K562 (cell line): ENCODE measurements around the gene SNRPA. TPM values are rescaled to one million over a fixed set of nuclear protein-coding genes. Genes with fewer than 3 reads are reported as not detected.

Experiments
- ATAC-seq: fragments of 200-7000 bp; cut with Tn5 transposase; 3 replicates; pipeline ENCODE4 v1.9.1; 2020; ENCODE audit warnings: moderate library complexity
- BruUV-seq: library from RNA; stranded (reverse); fragments of 400-500 nt; replicated peaks from 2 replicates; lab custom pipeline; 2021; lab: Mats Ljungman, UMichigan
- CTCF ChIA-PET: fragments of 300-600 bp; formaldehyde crosslinking; extraction: SDS; loops from one replicate; lab custom pipeline; 2021; ENCODE audit warnings: low intra/inter-chr PET ratio; lab: Yijun Ruan, JAX
- POLR2A ChIA-PET: fragments of 300-600, 350-650 bp; sonication (Branson Sonifier 250); formaldehyde crosslinking; extraction: SDS; loops from one replicate; lab custom pipeline; 2021; ENCODE audit warnings: antibody characterized with exemption, inconsistent platforms; lab: Yijun Ruan, JAX
- DNase-seq, 4 experiments: peaks; one replicate each; pipeline versions ENCODE4 v3.0.0 to v3.0.0-alpha.2; 2011 to 2018; ENCODE audit warnings: low spot score in 3 of 4, mixed read lengths in 3 of 4; ENCODE audit errors: extremely low read depth in 1 of 4
- FAIRE-seq: peaks from 2 replicates; lab custom pipeline; 2011; peaks lifted over from hg19 to GRCh38; lab: Jason Lieb, UNC
- H2AFZ ChIP-seq: 2 replicates; pipeline ENCODE4 v1.6.0; 2011; ENCODE audit warnings: low read depth, low read length, control low read depth, inconsistent platforms
- H3K27ac ChIP-seq: fragments of 200-600 bp; 3 replicates; pipeline ENCODE4 v1.8.0; 2011; ENCODE audit warnings: low read depth, mild to moderate bottlenecking, control low read depth, inconsistent platforms, low read length, moderate library complexity, mixed read lengths; ENCODE audit errors: extremely low read depth
- H3K27me3 ChIP-seq, 2 experiments: fragments of 300-600 bp in 1 of 2; 2 replicates in 1 of 2; 3 replicates in 1 of 2; pipeline versions ENCODE4 v1.6.0 to v1.8.0; 2011; ENCODE audit warnings: inconsistent platforms in 2 of 2, low read length in 2 of 2, mild to moderate bottlenecking in 1 of 2, mixed read lengths in 1 of 2, moderate library complexity in 1 of 2; ENCODE audit not compliant: control insufficient read depth in 2 of 2, insufficient read depth in 2 of 2
- H3K36me3 ChIP-seq: fragments of 300-600 bp; 3 replicates; pipeline ENCODE4 v1.8.0; 2011; ENCODE audit warnings: mild to moderate bottlenecking, low read length, inconsistent platforms; ENCODE audit not compliant: control insufficient read depth, insufficient read depth
- H3K4me1 ChIP-seq, 2 experiments: fragments of 200-600 bp in 1 of 2; replicated peaks in 1 of 2; 2 replicates in 1 of 2; 3 replicates in 1 of 2; pipeline versions ENCODE4 v1.5.1 to v1.8.0; 2011; ENCODE audit warnings: inconsistent platforms in 2 of 2, low read length in 2 of 2, mild to moderate bottlenecking in 1 of 2, mixed read lengths in 1 of 2, moderate library complexity in 1 of 2; ENCODE audit not compliant: control insufficient read depth in 2 of 2, insufficient read depth in 2 of 2
- H3K4me2 ChIP-seq: 2 replicates; pipeline ENCODE4 v1.6.1; 2011; ENCODE audit warnings: low read length, control low read depth, inconsistent platforms, mixed read lengths; ENCODE audit not compliant: insufficient read depth
- H3K4me3 ChIP-seq: fragments of 200-600 bp; sonication (generic), shearing (Covaris generic); 2 replicates; pipeline ENCODE4 v1.5.1; 2016; ENCODE audit warnings: control low read depth, inconsistent platforms
- H3K79me2 ChIP-seq: fragments of 200-600 bp; 3 replicates; pipeline ENCODE4 v1.8.0; 2011; ENCODE audit warnings: low read length, inconsistent platforms; ENCODE audit not compliant: control insufficient read depth, insufficient read depth
- H3K9ac ChIP-seq, 2 experiments: 2 replicates each; pipeline versions ENCODE4 v1.6.0 to v1.6.1; 2011; ENCODE audit warnings: low read depth in 2 of 2, low read length in 2 of 2, control low read depth in 1 of 2, inconsistent platforms in 1 of 2, mild to moderate bottlenecking in 1 of 2, mixed read lengths in 1 of 2; ENCODE audit not compliant: insufficient read depth in 1 of 2
- H3K9me1 ChIP-seq: one replicate; pipeline ENCODE4 v1.6.0; 2011; ENCODE audit warnings: inconsistent platforms, mild to moderate bottlenecking, low read length, moderate library complexity; ENCODE audit not compliant: control insufficient read depth, insufficient read depth
- H3K9me3 ChIP-seq: replicated peaks from 2 replicates; pipeline ENCODE4 v1.5.1; 2011; ENCODE audit warnings: low read depth, low read length, inconsistent platforms; ENCODE audit not compliant: control insufficient read depth, insufficient read depth
- H4K20me1 ChIP-seq: replicated peaks from 2 replicates; pipeline ENCODE4 v1.6.1; 2011; ENCODE audit warnings: low read length, inconsistent platforms, mixed read lengths; ENCODE audit not compliant: control insufficient read depth, insufficient read depth
- CBFA2T2 ChIP-seq: fragments of 450-650 bp; conservative IDR thresholded peaks from 2 replicates; pipeline ENCODE4 v1.6.1; 2017; ENCODE audit warnings: mild to moderate bottlenecking
- CEBPZ ChIP-seq: fragments of 150-350 bp; IDR thresholded peaks from 2 replicates; pipeline ENCODE4 v1.6.1; 2014; ENCODE audit warnings: low read depth, mild to moderate bottlenecking, low read length, borderline replicate concordance
- CREB3 ChIP-seq: fragments of 450-650 bp; conservative IDR thresholded peaks from 2 replicates; pipeline ENCODE4 v1.6.1; 2016; ENCODE audit warnings: missing genetic modification characterization, low read depth, mild to moderate bottlenecking, missing compliant biosample characterization, moderate library complexity
- CREB3L1 ChIP-seq: fragments of 450-650 bp; IDR thresholded peaks from 2 replicates; pipeline ENCODE4 v1.6.1; 2014; ENCODE audit warnings: low read depth, mild to moderate bottlenecking, moderate library complexity, borderline replicate concordance
- MEF2A ChIP-seq: IDR thresholded peaks from 2 replicates; pipeline ENCODE4 v1.6.1; 2011; ENCODE audit warnings: low read depth, mild to moderate bottlenecking, low read length, moderate library complexity; ENCODE audit not compliant: control insufficient read depth
- PHB ChIP-seq: fragments of 250-450 bp; sonication (Bioruptor Pico); IDR thresholded peaks from 2 replicates; pipeline ENCODE4 v1.5.0; 2021
- POLR2G ChIP-seq: fragments of 200-400 bp; formaldehyde crosslinking; IDR thresholded peaks from 2 replicates; pipeline ENCODE4 v1.6.1; 2017; ENCODE audit warnings: low read depth, mild to moderate bottlenecking, antibody characterized with exemption, low read length, moderate library complexity
- RBFOX2 ChIP-seq: fragments of 200-400 bp; formaldehyde crosslinking; IDR thresholded peaks from 2 replicates; pipeline ENCODE4 v1.6.1; 2017; ENCODE audit warnings: low read depth, mild to moderate bottlenecking, low read length, moderate library complexity
- SIN3A ChIP-seq, 2 experiments: fragments of 150-350 bp in 1 of 2; IDR thresholded peaks; 2 replicates each; pipeline ENCODE4 v1.6.1; 2011 to 2016; ENCODE audit warnings: borderline replicate concordance in 2 of 2, low read depth in 2 of 2, low read length in 2 of 2, mild to moderate bottlenecking in 2 of 2, moderate library complexity in 2 of 2; ENCODE audit not compliant: control insufficient read depth in 1 of 2
- SP1 ChIP-seq: sonication (generic); formaldehyde crosslinking; IDR thresholded peaks from 2 replicates; pipeline ENCODE4 v1.8.1; 2022; ENCODE audit warnings: mild to moderate bottlenecking, missing genetic modification reagents
- ZBTB43 ChIP-seq: sonication (generic); formaldehyde crosslinking; IDR thresholded peaks from 2 replicates; pipeline ENCODE4 v1.8.0; 2023; ENCODE audit warnings: mild to moderate bottlenecking, missing genetic modification reagents
- ZNF146 ChIP-seq: IDR thresholded peaks from one replicate; pipeline ENCODE4 v1.6.1; 2018; ENCODE audit warnings: missing compliant biosample characterization; ENCODE audit not compliant: unreplicated experiment
- ZNF274 ChIP-seq: IDR thresholded peaks from 2 replicates; pipeline ENCODE4 v1.6.1; 2011; ENCODE audit warnings: low read depth, mild to moderate bottlenecking, low read length, moderate library complexity, borderline replicate concordance
- WGBS: fragments of 100-300 bp; shearing (Covaris generic); methylation state at CpG from one replicate; pipeline ENCODE4 v1.1.6; 2016; ENCODE audit warnings: low coverage, mixed read lengths; ENCODE audit not compliant: insufficient coverage; ENCODE audit errors: missing lambda C conversion rate; 5-methylcytosine and 5-hydroxymethylcytosine counted together
- in situ Hi-C: fragments of 300-500 bp; cut with MboI; formaldehyde crosslinking; loops from 4 replicates; pipeline ENCODE4 v1.15.0; 2018; ENCODE audit warnings: inconsistent platforms, mixed read lengths
- intact Hi-C: fragments of 100-400 bp; cut with micrococcal nuclease; formaldehyde crosslinking; loops from 2 replicates; pipeline ENCODE4 v1.14.2; 2022
- polyA plus RNA-seq, 8 experiments: library from polyadenylated mRNA; depleted of rRNA in 4 of 8; stranded (reverse) in 5 of 8; unstranded in 3 of 8; fragments of >200 nt; fragmentation: Nextera tagmentation in 2 of 8; fragmentation: Illumina TruSeq in 1 of 8; extraction: Ambion mirVana in 2 of 8; extraction: Trizol in 1 of 8; gene quantifications; 2 replicates each; pipeline versions ENCODE4 v1.2.1 to v1.2.3, GENCODE V29; 2011 to 2014; ENCODE audit warnings: inconsistent platforms in 1 of 8, missing spikeins in 1 of 8
- total RNA-seq, 7 experiments: library from RNA; depleted of rRNA in 6 of 7; stranded (reverse); fragments of >200 nt in 6 of 7; fragmentation: Illumina TruSeq in 2 of 7; extraction: Trizol in 2 of 7; gene quantifications; 2 replicates each; pipeline versions ENCODE4 v1.2.1 to v1.2.3, GENCODE V29; 2011 to 2021; ENCODE audit warnings: low replicate concordance in 1 of 7

The SNRPA gene
- total and polyA plus RNA-seq, 9 of the 15 experiments (the other 6 are each of a cell fraction or from before 2014, with no cell fraction given), result 16.3 to 311 (median 193) TPM

GRCh38 chr19:40739030-40739839 lies 11.8 kb upstream of the SNRPA start:
- DNase-seq (no peak), FAIRE-seq (no peak), ATAC-seq (no peak)
- no peak overlapping the region for H3K4me3 ChIP-seq
- H3K36me3 ChIP-seq, result peaks cover 50% of the 10 kb centered on the region; the same call in 2 of the 3 replicates
- 0 out of 2 replicates have a peak, but pooled peaks cover 3% of the 10 kb centered on the region for H4K20me1 ChIP-seq
- no peaks in the 10 kb centered on the region for H3K27me3 ChIP-seq
- no peak overlapping the region for H3K4me2 ChIP-seq
- H3K4me1 ChIP-seq, result peaks cover 0 to 34% of the 10 kb centered on the region in 2 experiments; a peak in 3 of 5 replicates
- peak overlapping the region in 1 of 2 experiments; percentile 84; a peak in 2 of 4 replicates for H3K9ac ChIP-seq
- H3K9me1 ChIP-seq, result no peaks in the 10 kb centered on the region
- WGBS, result 85% methylated on average over 21 of the region's 22 CpGs
- BruUV-seq, result no TSS peak
- CTCF ChIA-PET, result no interaction called here
- POLR2A ChIA-PET, result interaction anchor here (0.6 to 2.0 kb wide), 3 partner anchors 9 to 11 kb away, joined by 3 to 9 read pairs (median 4); partner anchors contain the start of genes ACTMAP and SNRPA
- no peak overlapping the region for H3K27ac ChIP-seq
- in situ Hi-C loops (no loop called here), intact Hi-C loops (no loop called here)
- no peaks in the 10 kb centered on the region for H3K79me2 ChIP-seq
- H2AFZ ChIP-seq, result no peak overlapping the region
- no peaks in the 10 kb centered on the region for H3K9me3 ChIP-seq
- peak; percentile 61 for TF ChIP-seq POLR2G
- no peak for TF ChIP-seq ZNF146 (CRISPR knock-in tag)
- no peak for TF ChIP-seq ZNF274
- 0 out of 2 replicates have a peak, but pooled peaks have one; percentile 16 for TF ChIP-seq RBFOX2
- TF ChIP-seq CREB3L1, result peak; percentile 54; the same call in 1 of the 2 replicates
- no peak for TF ChIP-seq ZBTB43 (CRISPR knock-in tag)
- no peak for TF ChIP-seq PHB (CRISPR knock-in tag)
- TF ChIP-seq MEF2A, result no peak
- TF ChIP-seq CREB3 (tag), result no peak
- no peak for TF ChIP-seq SP1
- TF ChIP-seq CEBPZ, result no peak
- TF ChIP-seq SIN3A (IDR thresholded peaks at IDR 0.05; ENCODE audit: borderline replicate concordance in 2 of 2, control insufficient read depth in 1 of 2, low read depth in 2 of 2, low read length in 2 of 2), result no peak
- TF ChIP-seq CBFA2T2, result no peak
